SK-N-SH (cell line): ENCODE measurements around the gene ITGA6. TPM values are rescaled to one million over a fixed set of nuclear protein-coding genes. Genes with fewer than 3 reads are reported as not detected.

Experiments
- CTCF ChIA-PET: fragments of 300-600, 350-600 bp; formaldehyde crosslinking; extraction: SDS; loops from one replicate; lab custom pipeline; 2021; lab: Yijun Ruan, JAX
- POLR2A ChIA-PET: fragments of 350-600 bp; sonication (Branson Sonifier 250); formaldehyde crosslinking; extraction: SDS; loops from one replicate; lab custom pipeline; 2020; ENCODE audit warnings: antibody characterized with exemption, inconsistent platforms; lab: Yijun Ruan, JAX
- DNase-seq: peaks from one replicate; pipeline ENCODE4 v3.0.0; 2012
- H2AFZ ChIP-seq: fragments of 200-600 bp; sonication (generic); 2 replicates; pipeline ENCODE4 v1.8.1; 2016; ENCODE audit warnings: antibody characterized with exemption, mild to moderate bottlenecking, low read depth
- H3F3A ChIP-seq: fragments of 200-600 bp; sonication (generic); replicated peaks from 2 replicates; pipeline ENCODE3; 2016; ENCODE audit warnings: antibody characterized with exemption, mild to moderate bottlenecking; ENCODE audit not compliant: insufficient read depth
- H3K27ac ChIP-seq, 2 experiments: fragments of 200-500 bp in 1 of 2; fragments of 200-600 bp in 1 of 2; sonication (Bioruptor generic) in 1 of 2; sonication (generic), shearing (Covaris generic) in 1 of 2; 2 replicates each; pipeline versions ENCODE4 v1.5.1 to v1.6.1; 2014 to 2016; ENCODE audit warnings: low read depth in 2 of 2, inconsistent platforms in 1 of 2, low read length in 1 of 2, mild to moderate bottlenecking in 1 of 2, mixed read lengths in 1 of 2
- H3K27me3 ChIP-seq: fragments of 200-600 bp; sonication (generic), shearing (Covaris generic); 2 replicates; pipeline ENCODE4 v1.6.1; 2016; ENCODE audit warnings: mixed run types; ENCODE audit not compliant: insufficient read depth
- H3K36me3 ChIP-seq, 2 experiments: fragments of 200-500 bp in 1 of 2; fragments of 200-600 bp in 1 of 2; sonication (Bioruptor generic) in 1 of 2; sonication (generic) in 1 of 2; replicated peaks in 1 of 2; 2 replicates each; pipeline versions ENCODE3 to v1.5.1; 2014 to 2016; ENCODE audit warnings: low read length in 1 of 2, mild to moderate bottlenecking in 1 of 2; ENCODE audit not compliant: insufficient read depth in 2 of 2, control insufficient read depth in 1 of 2
- H3K4me1 ChIP-seq, 2 experiments: fragments of 200-500 bp in 1 of 2; fragments of 200-600 bp in 1 of 2; sonication (Bioruptor generic) in 1 of 2; sonication (generic), shearing (Covaris generic) in 1 of 2; 2 replicates each; pipeline versions ENCODE4 v1.5.1 to v1.6.1; 2014 to 2016; ENCODE audit warnings: low read depth in 1 of 2, low read length in 1 of 2, mixed run types in 1 of 2; ENCODE audit not compliant: insufficient read depth in 2 of 2, control insufficient read depth in 1 of 2
- H3K4me2 ChIP-seq: fragments of 200-600 bp; sonication (generic), shearing (Covaris generic); 2 replicates; pipeline ENCODE4 v1.6.1; 2017; ENCODE audit warnings: mixed run types
- H3K4me3 ChIP-seq, 2 experiments: fragments of 200-500 bp in 1 of 2; fragments of 200-600 bp in 1 of 2; sonication (Bioruptor generic) in 1 of 2; sonication (generic), shearing (Covaris generic) in 1 of 2; 2 replicates each; pipeline versions ENCODE4 v1.5.1 to v1.8.1; 2014 to 2016; ENCODE audit warnings: low read depth in 2 of 2, inconsistent platforms in 1 of 2, low read length in 1 of 2, mild to moderate bottlenecking in 1 of 2, mixed read lengths in 1 of 2, moderate library complexity in 1 of 2
- H3K79me2 ChIP-seq: fragments of 200-600 bp; sonication (generic); 2 replicates; pipeline ENCODE4 v1.8.1; 2017; ENCODE audit warnings: mild to moderate bottlenecking; ENCODE audit not compliant: insufficient read depth
- H3K9ac ChIP-seq: fragments of 200-600 bp; sonication (generic); 2 replicates; pipeline ENCODE4 v1.6.1; 2017; ENCODE audit warnings: mixed run types
- H3K9me2 ChIP-seq: fragments of 200-600 bp; sonication (generic); 2 replicates; pipeline ENCODE4 v1.6.1; 2017; ENCODE audit warnings: mixed run types
- H3K9me3 ChIP-seq: fragments of 200-600 bp; sonication (generic); 2 replicates; pipeline ENCODE4 v1.6.1; 2017; ENCODE audit warnings: mixed run types, mild to moderate bottlenecking, moderate library complexity
- H4K20me1 ChIP-seq: fragments of 200-600 bp; sonication (generic); 2 replicates; pipeline ENCODE4 v1.6.1; 2017; ENCODE audit warnings: mild to moderate bottlenecking, mixed run types; ENCODE audit not compliant: insufficient read depth
- ELF1 ChIP-seq: IDR thresholded peaks from 2 replicates; pipeline ENCODE4 v1.4.0; 2012
- EP300 ChIP-seq, 2 experiments: IDR thresholded peaks; 2 replicates each; pipeline versions ENCODE4 v1.4.0 to v1.6.1; 2012; ENCODE audit warnings: borderline replicate concordance in 1 of 2, low read depth in 1 of 2, low read length in 1 of 2
- FOXM1 ChIP-seq: IDR thresholded peaks from 2 replicates; pipeline ENCODE4 v1.4.0; 2012; ENCODE audit warnings: low read depth, mild to moderate bottlenecking
- GABPA ChIP-seq: IDR thresholded peaks from 2 replicates; pipeline ENCODE4 v1.4.0; 2012; ENCODE audit warnings: low read depth, mild to moderate bottlenecking
- IRF3 ChIP-seq: fragments of 150-350 bp; IDR thresholded peaks from 2 replicates; pipeline ENCODE4 v1.6.1; 2016; ENCODE audit warnings: mild to moderate bottlenecking, low read depth, low read length
- JUND ChIP-seq: IDR thresholded peaks from 2 replicates; pipeline ENCODE4 v1.4.0; 2012
- MXI1 ChIP-seq: IDR thresholded peaks from 2 replicates; pipeline ENCODE4 v1.6.1; 2012; ENCODE audit warnings: mild to moderate bottlenecking, low read depth, low read length, improper control_type of control experiment
- PBX3 ChIP-seq: IDR thresholded peaks from 2 replicates; pipeline ENCODE4; 2012
- POLR2AphosphoS5 ChIP-seq: IDR thresholded peaks from 2 replicates; pipeline ENCODE4 v1.6.1; 2012; ENCODE audit warnings: low read depth, low read length
- RCOR1 ChIP-seq: fragments of 150-350 bp; IDR thresholded peaks from 2 replicates; pipeline ENCODE4 v1.6.1; 2017; ENCODE audit warnings: antibody characterized with exemption, low read length
- REST ChIP-seq: IDR thresholded peaks from 2 replicates; pipeline ENCODE4 v1.6.1; 2012; ENCODE audit warnings: mild to moderate bottlenecking, low read depth, low read length, moderate library complexity
- SIN3A ChIP-seq: IDR thresholded peaks from 2 replicates; pipeline ENCODE4 v1.6.1; 2012; ENCODE audit warnings: low read depth, mild to moderate bottlenecking, low read length, moderate library complexity, borderline replicate concordance
- USF1 ChIP-seq: IDR thresholded peaks from 2 replicates; pipeline ENCODE4 v1.4.0; 2012; ENCODE audit warnings: low read depth, borderline replicate concordance
- ZBTB33 ChIP-seq: IDR thresholded peaks from 2 replicates; pipeline ENCODE4 v1.4.0; 2012; ENCODE audit warnings: low read depth, borderline replicate concordance
- WGBS: methylation state at CpG from one replicate; pipeline ENCODE4 v1.1.6; 2017; ENCODE audit warnings: low lambda C conversion rate; 5-methylcytosine and 5-hydroxymethylcytosine counted together
- polyA plus RNA-seq, 3 experiments: library from polyadenylated mRNA; depleted of rRNA; stranded (reverse); fragments of >200 nt; gene quantifications; 2 replicates each; pipeline ENCODE4 v1.2.3, GENCODE V29; 2012

Gene ITGA6
- polyA plus RNA-seq, 1 of the 3 experiments (the other 2 are of a cell fraction), result 26.0 TPM

GRCh38 chr2:172456002-172456401 is 28.6 kb downstream of the ITGA6 start:
- no peaks in the 10 kb centered on the region for H3K36me3 ChIP-seq
- CTCF ChIA-PET, result interaction anchor here (0.7 to 2.2 kb wide), 7 partner anchors 10 to 329 kb away, joined by 3 to 16 read pairs (median 6); partner anchors contain the start of gene ITGA6
- 90% methylated on average over 4 of the region's 4 CpGs for WGBS
- no peak overlapping the region for H3K27ac ChIP-seq
- no peaks in the 10 kb centered on the region for H3K9me2 ChIP-seq
- DNase-seq, result no peak
- peaks cover 9% of the 10 kb centered on the region; the same call in 1 of the 2 replicates for H4K20me1 ChIP-seq
- no peak for TF ChIP-seq USF1
- TF ChIP-seq PBX3, result no peak
- no peaks in the 10 kb centered on the region for H3K9me3 ChIP-seq
- H3K4me3 ChIP-seq, result no peak overlapping the region
- POLR2A ChIA-PET, result no interaction called here
- H3K27me3 ChIP-seq, result no peaks in the 10 kb centered on the region
- H3K4me1 ChIP-seq, result peaks cover 0 to 11% of the 10 kb centered on the region in 2 experiments; a peak in 1 of 4 replicates
- peaks cover 3% of the 10 kb centered on the region for H3F3A ChIP-seq
- no peak overlapping the region for H3K9ac ChIP-seq
- no peak overlapping the region for H2AFZ ChIP-seq
- peaks cover 86% of the 10 kb centered on the region for H3K79me2 ChIP-seq
- H3K4me2 ChIP-seq, result no peak overlapping the region

- WGBS, result 60% methylated on average over 4 of the region's 4 CpGs
- no peak for TF ChIP-seq FOXM1
- TF ChIP-seq ELF1, result no peak
- TF ChIP-seq IRF3, result no peak
- TF ChIP-seq REST, result no peak
- no peak for TF ChIP-seq MXI1
- no peak for TF ChIP-seq SIN3A
- no peak for TF ChIP-seq RCOR1
- no peak for TF ChIP-seq EP300 (IDR thresholded peaks at IDR 0.05; ENCODE audit: borderline replicate concordance in 1 of 2, low read depth in 1 of 2, low read length in 1 of 2)
- TF ChIP-seq GABPA, result no peak
- TF ChIP-seq JUND, result no peak
- no peak for TF ChIP-seq POLR2AphosphoS5
- TF ChIP-seq ZBTB33, result no peak
- TF ChIP-seq, all 33 proteins: peak for 0
- no peaks in the 10 kb centered on the region for H3K9me2 ChIP-seq
- H3F3A ChIP-seq, result peaks cover 3% of the 10 kb centered on the region
- H3K9me3 ChIP-seq, result no peaks in the 10 kb centered on the region
- no peak overlapping the region for H2AFZ ChIP-seq
- no peak for DNase-seq
- ChIA-PET POLR2A (no interaction called here), CTCF (interaction anchor here (1.0 to 12.4 kb wide), 5 partner anchors 9 to 859 kb away, joined by 3 to 346 read pairs (median 3); no protein-coding TSS in a partner anchor)
- H3K4me1 ChIP-seq, result peaks cover 2 to 11% of the 10 kb centered on the region in 2 experiments; a peak in 2 of 4 replicates
- H3K9ac ChIP-seq, result no peak overlapping the region
- peaks cover 86% of the 10 kb centered on the region for H3K79me2 ChIP-seq
- H3K27ac ChIP-seq, result no peak overlapping the region
- H4K20me1 ChIP-seq, result peaks cover 9% of the 10 kb centered on the region; the same call in 1 of the 2 replicates
- no peaks in the 10 kb centered on the region for H3K27me3 ChIP-seq
- H3K36me3 ChIP-seq, result no peaks in the 10 kb centered on the region
- H3K4me3 ChIP-seq, result no peak overlapping the region
- H3K4me2 ChIP-seq, result no peak overlapping the region
These were observed 30.1 kb downstream of the ITGA6 start for GRCh38 chr2:172457536-172457935.
